ENCODE results near the gene FAM217B. TPM values are rescaled to one million over a fixed set of nuclear protein-coding genes. Genes with fewer than 3 reads are reported as not detected.

Gene FAM217B
- polyA plus RNA-seq, 1 of the 3 experiments (the other 2 are of a cell fraction) = 3.0 TPM

DNA sequence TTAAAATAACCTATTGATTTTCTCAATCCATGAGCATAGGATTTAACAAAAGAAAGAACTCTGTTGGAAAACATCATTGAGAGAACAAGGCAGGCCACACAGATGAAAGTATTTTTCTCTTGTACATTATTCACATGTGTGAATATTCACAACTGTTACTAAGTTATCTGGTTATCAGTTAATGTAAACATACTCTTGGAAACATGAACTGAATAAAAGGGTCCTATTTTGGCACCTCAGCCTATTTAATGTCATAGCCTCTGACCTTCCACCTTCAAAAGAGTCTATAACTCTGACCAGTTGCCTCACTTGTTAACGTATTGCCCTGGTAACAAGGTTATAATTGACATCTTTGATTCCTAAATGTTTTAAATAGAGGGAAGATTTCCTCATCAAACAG, 14.8 kb upstream of the FAM217B start:
- TF ChIP-seq, protein P1, sequence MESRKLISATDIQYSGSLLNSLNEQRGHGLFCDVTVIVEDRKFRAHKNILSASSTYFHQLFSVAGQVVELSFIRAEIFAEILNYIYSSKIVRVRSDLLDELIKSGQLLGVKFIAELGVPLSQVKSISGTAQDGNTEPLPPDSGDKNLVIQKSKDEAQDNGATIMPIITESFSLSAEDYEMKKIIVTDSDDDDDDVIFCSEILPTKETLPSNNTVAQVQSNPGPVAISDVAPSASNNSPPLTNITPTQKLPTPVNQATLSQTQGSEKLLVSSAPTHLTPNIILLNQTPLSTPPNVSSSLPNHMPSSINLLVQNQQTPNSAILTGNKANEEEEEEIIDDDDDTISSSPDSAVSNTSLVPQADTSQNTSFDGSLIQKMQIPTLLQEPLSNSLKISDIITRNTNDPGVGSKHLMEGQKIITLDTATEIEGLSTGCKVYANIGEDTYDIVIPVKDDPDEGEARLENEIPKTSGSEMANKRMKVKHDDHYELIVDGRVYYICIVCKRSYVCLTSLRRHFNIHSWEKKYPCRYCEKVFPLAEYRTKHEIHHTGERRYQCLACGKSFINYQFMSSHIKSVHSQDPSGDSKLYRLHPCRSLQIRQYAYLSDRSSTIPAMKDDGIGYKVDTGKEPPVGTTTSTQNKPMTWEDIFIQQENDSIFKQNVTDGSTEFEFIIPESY (IDR thresholded peaks at IDR 0.05; ENCODE audit: borderline replicate concordance, low read depth) = no peak
- no peak for TF ChIP-seq GABPA (IDR thresholded peaks at IDR 0.05; ENCODE audit: low read depth)
- no peak for TF ChIP-seq SMC3 (IDR thresholded peaks at IDR 0.05; ENCODE audit: low read depth, low read length)
- TF ChIP-seq EP300 (IDR thresholded peaks at IDR 0.05; ENCODE audit: borderline replicate concordance in 1 of 2, low read depth in 1 of 2, low read length in 1 of 2) = no peak
- TF ChIP-seq NRF1 (IDR thresholded peaks at IDR 0.05; ENCODE audit: low read depth, low read length) = no peak
- no peak for TF ChIP-seq TAF1 (IDR thresholded peaks at IDR 0.05; ENCODE audit: borderline replicate concordance, low read depth, low read length)
- no peak for TF ChIP-seq SIN3A (IDR thresholded peaks at IDR 0.05; ENCODE audit: borderline replicate concordance, low read depth, low read length)
- no peak for TF ChIP-seq RFX5 (IDR thresholded peaks at IDR 0.05; ENCODE audit: low read length)
- TF ChIP-seq FOXJ3 (CRISPR knock-in tag; IDR thresholded peaks at IDR 0.05) = no peak
- TF ChIP-seq GATA2 (CRISPR knock-in tag; IDR thresholded peaks at IDR 0.05) = no peak
- TF ChIP-seq RXRA (IDR thresholded peaks at IDR 0.05; ENCODE audit: borderline replicate concordance, low read depth) = no peak
- TF ChIP-seq, protein P2, sequence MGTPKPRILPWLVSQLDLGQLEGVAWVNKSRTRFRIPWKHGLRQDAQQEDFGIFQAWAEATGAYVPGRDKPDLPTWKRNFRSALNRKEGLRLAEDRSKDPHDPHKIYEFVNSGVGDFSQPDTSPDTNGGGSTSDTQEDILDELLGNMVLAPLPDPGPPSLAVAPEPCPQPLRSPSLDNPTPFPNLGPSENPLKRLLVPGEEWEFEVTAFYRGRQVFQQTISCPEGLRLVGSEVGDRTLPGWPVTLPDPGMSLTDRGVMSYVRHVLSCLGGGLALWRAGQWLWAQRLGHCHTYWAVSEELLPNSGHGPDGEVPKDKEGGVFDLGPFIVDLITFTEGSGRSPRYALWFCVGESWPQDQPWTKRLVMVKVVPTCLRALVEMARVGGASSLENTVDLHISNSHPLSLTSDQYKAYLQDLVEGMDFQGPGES (IDR thresholded peaks at IDR 0.05; ENCODE audit: low read depth, low read length) = no peak
- TF ChIP-seq, protein P3, sequence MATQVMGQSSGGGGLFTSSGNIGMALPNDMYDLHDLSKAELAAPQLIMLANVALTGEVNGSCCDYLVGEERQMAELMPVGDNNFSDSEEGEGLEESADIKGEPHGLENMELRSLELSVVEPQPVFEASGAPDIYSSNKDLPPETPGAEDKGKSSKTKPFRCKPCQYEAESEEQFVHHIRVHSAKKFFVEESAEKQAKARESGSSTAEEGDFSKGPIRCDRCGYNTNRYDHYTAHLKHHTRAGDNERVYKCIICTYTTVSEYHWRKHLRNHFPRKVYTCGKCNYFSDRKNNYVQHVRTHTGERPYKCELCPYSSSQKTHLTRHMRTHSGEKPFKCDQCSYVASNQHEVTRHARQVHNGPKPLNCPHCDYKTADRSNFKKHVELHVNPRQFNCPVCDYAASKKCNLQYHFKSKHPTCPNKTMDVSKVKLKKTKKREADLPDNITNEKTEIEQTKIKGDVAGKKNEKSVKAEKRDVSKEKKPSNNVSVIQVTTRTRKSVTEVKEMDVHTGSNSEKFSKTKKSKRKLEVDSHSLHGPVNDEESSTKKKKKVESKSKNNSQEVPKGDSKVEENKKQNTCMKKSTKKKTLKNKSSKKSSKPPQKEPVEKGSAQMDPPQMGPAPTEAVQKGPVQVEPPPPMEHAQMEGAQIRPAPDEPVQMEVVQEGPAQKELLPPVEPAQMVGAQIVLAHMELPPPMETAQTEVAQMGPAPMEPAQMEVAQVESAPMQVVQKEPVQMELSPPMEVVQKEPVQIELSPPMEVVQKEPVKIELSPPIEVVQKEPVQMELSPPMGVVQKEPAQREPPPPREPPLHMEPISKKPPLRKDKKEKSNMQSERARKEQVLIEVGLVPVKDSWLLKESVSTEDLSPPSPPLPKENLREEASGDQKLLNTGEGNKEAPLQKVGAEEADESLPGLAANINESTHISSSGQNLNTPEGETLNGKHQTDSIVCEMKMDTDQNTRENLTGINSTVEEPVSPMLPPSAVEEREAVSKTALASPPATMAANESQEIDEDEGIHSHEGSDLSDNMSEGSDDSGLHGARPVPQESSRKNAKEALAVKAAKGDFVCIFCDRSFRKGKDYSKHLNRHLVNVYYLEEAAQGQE (IDR thresholded peaks at IDR 0.05; ENCODE audit: low read depth, low read length) = no peak
- no peak for TF ChIP-seq POLR2AphosphoS5 (IDR thresholded peaks at IDR 0.05; ENCODE audit: low read depth, low read length)
- no peak for TF ChIP-seq ELF1 (IDR thresholded peaks at IDR 0.05)
- TF ChIP-seq TEAD4 (IDR thresholded peaks at IDR 0.05; ENCODE audit: borderline replicate concordance, insufficient read depth) = no peak
- ChIA-PET CTCF (interaction anchor here (1.2 to 2.2 kb wide), 2 partner anchors 9 to 75 kb away, joined by 4 to 12 read pairs; partner anchors contain the start of gene SYCP2), POLR2A (no interaction called here)
- H3K27me3 ChIP-seq (ENCODE audit: insufficient read depth) = no peaks in the 10 kb centered on the region
- DNase-seq = no peak
- no peak overlapping the region for H3K9ac ChIP-seq
- H3K4me2 ChIP-seq = no peak overlapping the region
- H3K27ac ChIP-seq (ENCODE audit: low read depth in 2 of 2, low read length in 1 of 2) = no peak overlapping the region
- H3K4me3 ChIP-seq (ENCODE audit: low read depth in 2 of 2, low read length in 1 of 2) = no peak overlapping the region
- WGBS (ENCODE audit: low lambda C conversion rate) = 59% methylated on average over 1 of the region's 1 CpG
- no peaks in the 10 kb centered on the region for H3F3A ChIP-seq (replicated peaks; ENCODE audit: insufficient read depth)
- no peaks in the 10 kb centered on the region; a peak in 1 of 4 replicates for H3K4me1 ChIP-seq (ENCODE audit: control insufficient read depth in 1 of 2, insufficient read depth in 2 of 2, low read depth in 1 of 2, low read length in 1 of 2)
- H3K9me2 ChIP-seq = no peaks in the 10 kb centered on the region; the same call in 1 of the 2 replicates
- H3K79me2 ChIP-seq (ENCODE audit: insufficient read depth) = no peaks in the 10 kb centered on the region
- no peak overlapping the region for H2AFZ ChIP-seq (ENCODE audit: low read depth)
- no peaks in the 10 kb centered on the region for H4K20me1 ChIP-seq (ENCODE audit: insufficient read depth)
- no peaks in the 10 kb centered on the region for H3K36me3 ChIP-seq (replicated peaks in 1 of 2; ENCODE audit: control insufficient read depth in 1 of 2, insufficient read depth in 2 of 2, low read length in 1 of 2)
- no peaks in the 10 kb centered on the region for H3K9me3 ChIP-seq

Measured in SK-N-SH (cell line).